ENCODE measurements around the gene RPL14.
A peak's percentile ranks its signal among the peaks of the same experiment; 100 is the strongest.
"Not testable (repeated sequence)": the region's sequence is repeated elsewhere in the genome, so short reads cannot be mapped to it uniquely, and the experiment has no call there.

Gene RPL14

GRCh38 chr3:40456940-40457823 lies at the start of gene RPL14:
Gene RPL14, plus strand, starts transcription at chr3:40457339. Its CDS starts 133 bp downstream, at chr3:40457472.
- peak within 1 kb of the TSS; percentile 91 for H3K4me3 ChIP-seq (ENCODE audit: low read depth, low read length)

GRCh38 chr3:40407611-40408010 lies 49.5 kb upstream of the RPL14 start:
- no peak overlapping the region for H3K4me3 ChIP-seq (ENCODE audit: low read depth, low read length)

- no peak overlapping the region for H3K4me3 ChIP-seq (ENCODE audit: low read depth, low read length)
These were observed 42.9 kb upstream of the RPL14 start for GRCh38 chr3:40414270-40414669.

GRCh38 chr3:40417845-40418543 lies 39.1 kb upstream of the RPL14 start:
- H3K4me3 ChIP-seq (ENCODE audit: low read depth, low read length), result no peak overlapping the region

- H3K4me3 ChIP-seq (ENCODE audit: low read depth, low read length), result no peak overlapping the region
These were observed 34.3 kb upstream of the RPL14 start for GRCh38 chr3:40422861-40423260.

- no peak overlapping the region for H3K4me3 ChIP-seq (ENCODE audit: low read depth, low read length)
These were observed 30.0 kb upstream of the RPL14 start for GRCh38 chr3:40427045-40427669.

GRCh38 chr3:40432793-40433192 lies 24.3 kb upstream of the RPL14 start:
- H3K4me3 ChIP-seq (ENCODE audit: low read depth, low read length), result no peak overlapping the region

GRCh38 chr3:40437889-40438288 lies 19.2 kb upstream of the RPL14 start:
- no peak overlapping the region for H3K4me3 ChIP-seq (ENCODE audit: low read depth, low read length)

GRCh38 chr3:40445062-40445461 lies 12.1 kb upstream of the RPL14 start:
- no peak overlapping the region for H3K4me3 ChIP-seq (ENCODE audit: low read depth, low read length)

- H3K4me3 ChIP-seq (ENCODE audit: low read depth, low read length), result no peak overlapping the region
These were observed 11.3 kb upstream of the RPL14 start for GRCh38 chr3:40445880-40446279.

GRCh38 chr3:40450438-40450837 lies 6.7 kb upstream of the RPL14 start:
- H3K4me3 ChIP-seq (ENCODE audit: low read depth, low read length), result no peak overlapping the region

- H3K4me3 ChIP-seq (ENCODE audit: low read depth, low read length), result no peak overlapping the region
These were observed 5.6 kb upstream of the RPL14 start for GRCh38 chr3:40451551-40451950.

GRCh38 chr3:40452057-40452456 lies 5.1 kb upstream of the RPL14 start:
- H3K4me3 ChIP-seq (ENCODE audit: low read depth, low read length), result peak overlapping the region; percentile 76

GRCh38 chr3:40452562-40452875 lies 4.6 kb upstream of the RPL14 start:
- peak overlapping the region; percentile 76 for H3K4me3 ChIP-seq (ENCODE audit: low read depth, low read length)

- peak overlapping the region; percentile 76 for H3K4me3 ChIP-seq (ENCODE audit: low read depth, low read length)
These were observed 4.0 kb upstream of the RPL14 start for GRCh38 chr3:40452876-40453730.

- H3K4me3 ChIP-seq (ENCODE audit: low read depth, low read length), result no peak overlapping the region
These were observed 3.2 kb upstream of the RPL14 start for GRCh38 chr3:40453933-40454332.

- H3K4me3 ChIP-seq (ENCODE audit: low read depth, low read length), result no peak overlapping the region
These were observed 1.8 kb upstream of the RPL14 start for GRCh38 chr3:40455328-40455727.

- peak overlapping the region; percentile 91 for H3K4me3 ChIP-seq (ENCODE audit: low read depth, low read length)
These were observed 730 bp upstream of the RPL14 start for GRCh38 chr3:40456279-40456939.

- peak overlapping the region; percentile 91 for H3K4me3 ChIP-seq (ENCODE audit: low read depth, low read length)
These were observed 1.3 kb downstream of the RPL14 start for GRCh38 chr3:40458473-40458872.

- not testable (repeated sequence) for H3K4me3 ChIP-seq (ENCODE audit: low read depth, low read length)
These were observed 3.3 kb downstream of the RPL14 start for GRCh38 chr3:40460481-40460880.
